Adrenal gland (tissue), 5 donors: ENCODE measurements around the gene CDC37L1.

Experiments
- CTCF ChIP-seq, 6 experiments: fragments of 450-650 bp in 4 of 6; fragments of 200-600 bp in 2 of 6; sonication (generic) in 1 of 6; IDR thresholded peaks; 1 replicate in 5 of 6; 2 replicates in 1 of 6; pipeline versions ENCODE4 v1.5.1 to v1.8.0; 2016 to 2021; ENCODE audit warnings: antibody characterized with exemption in 6 of 6, mild to moderate bottlenecking in 2 of 6, moderate library complexity in 1 of 6
- POLR2A ChIP-seq, 2 donors: fragments of 450-650 bp; IDR thresholded peaks; one replicate each; pipeline ENCODE4 v1.6.1; 2017; ENCODE audit warnings: antibody characterized with exemption in 2 of 2, mild to moderate bottlenecking in 2 of 2, moderate library complexity in 1 of 2
- donor health status: DM: no; HTN: no; CAD: no.

GRCh38 chr9:4716163-4716562 is 36.8 kb downstream of the CDC37L1 start:
- no peak for TF ChIP-seq CTCF (IDR thresholded peaks at IDR 0.05)
- no peak for TF ChIP-seq POLR2A (IDR thresholded peaks at IDR 0.05)
